ENCODE data around the gene ATXN7L2. TPM values are rescaled to one million over a fixed set of nuclear protein-coding genes. Genes with fewer than 3 reads are reported as not detected.

Gene ATXN7L2
- polyA plus RNA-seq, 1 donor from 2014 or later = 16.9 TPM

DNA sequence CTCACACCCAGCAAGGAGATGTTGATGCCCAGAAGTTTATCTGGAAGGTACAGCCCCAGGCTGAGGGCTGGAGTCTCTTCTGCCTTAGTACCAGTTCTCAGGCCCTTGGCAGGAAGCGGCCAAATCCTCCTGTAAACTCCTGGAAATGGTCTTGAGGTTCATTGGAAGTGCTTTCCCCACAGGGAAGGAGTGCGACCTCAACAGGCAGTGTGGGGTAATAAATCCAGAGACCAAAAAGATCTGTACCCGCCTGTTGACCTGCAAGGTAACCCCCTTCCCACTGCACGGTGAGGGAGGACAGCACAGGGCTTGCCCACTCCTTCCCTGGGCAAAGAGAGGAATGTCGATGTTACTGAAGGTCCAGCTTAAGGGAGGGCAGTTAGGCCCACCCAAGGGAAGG lies 4.5 kb downstream of the ATXN7L2 start:
- TF ChIP-seq, protein P1, sequence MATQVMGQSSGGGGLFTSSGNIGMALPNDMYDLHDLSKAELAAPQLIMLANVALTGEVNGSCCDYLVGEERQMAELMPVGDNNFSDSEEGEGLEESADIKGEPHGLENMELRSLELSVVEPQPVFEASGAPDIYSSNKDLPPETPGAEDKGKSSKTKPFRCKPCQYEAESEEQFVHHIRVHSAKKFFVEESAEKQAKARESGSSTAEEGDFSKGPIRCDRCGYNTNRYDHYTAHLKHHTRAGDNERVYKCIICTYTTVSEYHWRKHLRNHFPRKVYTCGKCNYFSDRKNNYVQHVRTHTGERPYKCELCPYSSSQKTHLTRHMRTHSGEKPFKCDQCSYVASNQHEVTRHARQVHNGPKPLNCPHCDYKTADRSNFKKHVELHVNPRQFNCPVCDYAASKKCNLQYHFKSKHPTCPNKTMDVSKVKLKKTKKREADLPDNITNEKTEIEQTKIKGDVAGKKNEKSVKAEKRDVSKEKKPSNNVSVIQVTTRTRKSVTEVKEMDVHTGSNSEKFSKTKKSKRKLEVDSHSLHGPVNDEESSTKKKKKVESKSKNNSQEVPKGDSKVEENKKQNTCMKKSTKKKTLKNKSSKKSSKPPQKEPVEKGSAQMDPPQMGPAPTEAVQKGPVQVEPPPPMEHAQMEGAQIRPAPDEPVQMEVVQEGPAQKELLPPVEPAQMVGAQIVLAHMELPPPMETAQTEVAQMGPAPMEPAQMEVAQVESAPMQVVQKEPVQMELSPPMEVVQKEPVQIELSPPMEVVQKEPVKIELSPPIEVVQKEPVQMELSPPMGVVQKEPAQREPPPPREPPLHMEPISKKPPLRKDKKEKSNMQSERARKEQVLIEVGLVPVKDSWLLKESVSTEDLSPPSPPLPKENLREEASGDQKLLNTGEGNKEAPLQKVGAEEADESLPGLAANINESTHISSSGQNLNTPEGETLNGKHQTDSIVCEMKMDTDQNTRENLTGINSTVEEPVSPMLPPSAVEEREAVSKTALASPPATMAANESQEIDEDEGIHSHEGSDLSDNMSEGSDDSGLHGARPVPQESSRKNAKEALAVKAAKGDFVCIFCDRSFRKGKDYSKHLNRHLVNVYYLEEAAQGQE (IDR thresholded peaks at IDR 0.05; ENCODE audit: borderline replicate concordance) = no peak
- no peak for TF ChIP-seq MXI1 (conservative IDR thresholded peaks at IDR 0.05; ENCODE audit: poor library complexity, severe bottlenecking)
- TF ChIP-seq TAF1 (IDR thresholded peaks at IDR 0.05; ENCODE audit: low read depth) = no peak
- no peak for TF ChIP-seq POLR2AphosphoS5 (IDR thresholded peaks at IDR 0.05)
- TF ChIP-seq, protein P2, sequence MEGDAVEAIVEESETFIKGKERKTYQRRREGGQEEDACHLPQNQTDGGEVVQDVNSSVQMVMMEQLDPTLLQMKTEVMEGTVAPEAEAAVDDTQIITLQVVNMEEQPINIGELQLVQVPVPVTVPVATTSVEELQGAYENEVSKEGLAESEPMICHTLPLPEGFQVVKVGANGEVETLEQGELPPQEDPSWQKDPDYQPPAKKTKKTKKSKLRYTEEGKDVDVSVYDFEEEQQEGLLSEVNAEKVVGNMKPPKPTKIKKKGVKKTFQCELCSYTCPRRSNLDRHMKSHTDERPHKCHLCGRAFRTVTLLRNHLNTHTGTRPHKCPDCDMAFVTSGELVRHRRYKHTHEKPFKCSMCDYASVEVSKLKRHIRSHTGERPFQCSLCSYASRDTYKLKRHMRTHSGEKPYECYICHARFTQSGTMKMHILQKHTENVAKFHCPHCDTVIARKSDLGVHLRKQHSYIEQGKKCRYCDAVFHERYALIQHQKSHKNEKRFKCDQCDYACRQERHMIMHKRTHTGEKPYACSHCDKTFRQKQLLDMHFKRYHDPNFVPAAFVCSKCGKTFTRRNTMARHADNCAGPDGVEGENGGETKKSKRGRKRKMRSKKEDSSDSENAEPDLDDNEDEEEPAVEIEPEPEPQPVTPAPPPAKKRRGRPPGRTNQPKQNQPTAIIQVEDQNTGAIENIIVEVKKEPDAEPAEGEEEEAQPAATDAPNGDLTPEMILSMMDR (IDR thresholded peaks at IDR 0.05; ENCODE audit: poor library complexity, severe bottlenecking) = no peak
- no peak for TF ChIP-seq RAD21 (conservative IDR thresholded peaks at IDR 0.05)
- TF ChIP-seq SMC3 (conservative IDR thresholded peaks at IDR 0.05; ENCODE audit: poor library complexity) = no peak
- TF ChIP-seq EP300 (conservative IDR thresholded peaks at IDR 0.05; ENCODE audit: poor library complexity, severe bottlenecking) = no peak
- TF ChIP-seq EZH2 (IDR thresholded peaks at IDR 0.05; ENCODE audit: borderline replicate concordance, insufficient read depth, low read length, poor library complexity, severe bottlenecking) = no peak
- H4K20me1 ChIP-seq (ENCODE audit: insufficient read depth) = no peaks in the 10 kb centered on the region
- H3K27me3 ChIP-seq (ENCODE audit: insufficient read depth, low read depth, low read length) = no peaks in the 10 kb centered on the region
- no peak overlapping the region for H3K4me3 ChIP-seq (ENCODE audit: low read length)
- no peak overlapping the region for H3K4me2 ChIP-seq (ENCODE audit: low read length)
- peaks cover 8% of the 10 kb centered on the region for H3K79me2 ChIP-seq (replicated peaks; ENCODE audit: insufficient read depth, low read length)
- H3K27ac ChIP-seq (ENCODE audit: low read length) = no peak overlapping the region
- H3K9ac ChIP-seq (ENCODE audit: low read length) = no peak overlapping the region
- H3F3A ChIP-seq (ENCODE audit: insufficient read depth, low read length, poor library complexity, severe bottlenecking) = no peaks in the 10 kb centered on the region
- H3K36me3 ChIP-seq (ENCODE audit: insufficient read depth, low read length) = no peaks in the 10 kb centered on the region
- H3K9me2 ChIP-seq (ENCODE audit: insufficient read depth, low read length) = no peaks in the 10 kb centered on the region
- no peak overlapping the region for H2AFZ ChIP-seq (ENCODE audit: low read depth, low read length)
- no peaks in the 10 kb centered on the region for H3K9me3 ChIP-seq (ENCODE audit: low read length)

DNA sequence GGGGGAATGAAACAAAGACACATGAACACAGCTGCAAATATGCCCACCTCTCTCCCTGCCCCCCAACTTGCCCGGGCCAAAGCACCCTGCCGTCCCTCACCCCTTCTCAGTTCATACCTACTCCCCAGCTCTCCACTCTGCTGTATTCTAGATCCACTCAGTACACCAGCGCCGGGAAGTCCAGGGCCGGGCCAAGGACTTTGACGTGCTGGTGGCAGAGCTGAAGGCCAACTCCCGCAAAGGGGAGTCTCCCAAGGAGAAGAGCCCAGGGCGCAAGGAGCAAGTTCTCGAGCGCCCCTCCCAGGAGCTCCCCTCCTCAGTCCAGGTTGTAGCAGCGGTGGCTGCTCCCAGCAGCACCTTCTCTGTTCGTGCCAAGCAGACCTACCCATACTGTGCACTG lies 5.0 kb downstream of the ATXN7L2 start:
- H3K9ac ChIP-seq (ENCODE audit: low read length) = no peak overlapping the region
- H3K27me3 ChIP-seq (ENCODE audit: insufficient read depth, low read depth, low read length) = no peaks in the 10 kb centered on the region
- no peaks in the 10 kb centered on the region for H3K9me3 ChIP-seq (ENCODE audit: low read length)
- no peaks in the 10 kb centered on the region for H3F3A ChIP-seq (ENCODE audit: insufficient read depth, low read length, poor library complexity, severe bottlenecking)
- TF ChIP-seq RAD21 (conservative IDR thresholded peaks at IDR 0.05) = no peak
- TF ChIP-seq SMC3 (conservative IDR thresholded peaks at IDR 0.05; ENCODE audit: poor library complexity) = no peak
- TF ChIP-seq MXI1 (conservative IDR thresholded peaks at IDR 0.05; ENCODE audit: poor library complexity, severe bottlenecking) = no peak
- TF ChIP-seq TAF1 (IDR thresholded peaks at IDR 0.05; ENCODE audit: low read depth) = no peak
- TF ChIP-seq, protein P2 (IDR thresholded peaks at IDR 0.05; ENCODE audit: poor library complexity, severe bottlenecking) = no peak
- TF ChIP-seq, protein P1 (IDR thresholded peaks at IDR 0.05; ENCODE audit: borderline replicate concordance) = no peak
- TF ChIP-seq EP300 (conservative IDR thresholded peaks at IDR 0.05; ENCODE audit: poor library complexity, severe bottlenecking) = no peak
- no peak for TF ChIP-seq POLR2AphosphoS5 (IDR thresholded peaks at IDR 0.05)
- TF ChIP-seq EZH2 (IDR thresholded peaks at IDR 0.05; ENCODE audit: borderline replicate concordance, insufficient read depth, low read length, poor library complexity, severe bottlenecking) = no peak
- peaks cover 8% of the 10 kb centered on the region for H3K79me2 ChIP-seq (replicated peaks; ENCODE audit: insufficient read depth, low read length)
- H3K9me2 ChIP-seq (ENCODE audit: insufficient read depth, low read length) = no peaks in the 10 kb centered on the region
- no peak overlapping the region for H2AFZ ChIP-seq (ENCODE audit: low read depth, low read length)
- no peaks in the 10 kb centered on the region for H3K36me3 ChIP-seq (ENCODE audit: insufficient read depth, low read length)
- no peak overlapping the region for H3K4me3 ChIP-seq (ENCODE audit: low read length)
- no peaks in the 10 kb centered on the region for H4K20me1 ChIP-seq (ENCODE audit: insufficient read depth)
- H3K27ac ChIP-seq (ENCODE audit: low read length) = no peak overlapping the region
- no peak overlapping the region for H3K4me2 ChIP-seq (ENCODE audit: low read length)
